ENCODE data around the gene NUSAP1. TPM values are rescaled to one million over a fixed set of nuclear protein-coding genes. Genes with fewer than 3 reads are reported as not detected.
A peak's percentile ranks its signal among the peaks of the same experiment; 100 is the strongest.
"Not testable (repeated sequence)": the region's sequence is repeated elsewhere in the genome, so short reads cannot be mapped to it uniquely, and the experiment has no call there.

NUSAP1 gene
- total and polyA plus RNA-seq, 3 experiments from 2014 or later: 2.7 to 106 (median 100) TPM

DNA sequence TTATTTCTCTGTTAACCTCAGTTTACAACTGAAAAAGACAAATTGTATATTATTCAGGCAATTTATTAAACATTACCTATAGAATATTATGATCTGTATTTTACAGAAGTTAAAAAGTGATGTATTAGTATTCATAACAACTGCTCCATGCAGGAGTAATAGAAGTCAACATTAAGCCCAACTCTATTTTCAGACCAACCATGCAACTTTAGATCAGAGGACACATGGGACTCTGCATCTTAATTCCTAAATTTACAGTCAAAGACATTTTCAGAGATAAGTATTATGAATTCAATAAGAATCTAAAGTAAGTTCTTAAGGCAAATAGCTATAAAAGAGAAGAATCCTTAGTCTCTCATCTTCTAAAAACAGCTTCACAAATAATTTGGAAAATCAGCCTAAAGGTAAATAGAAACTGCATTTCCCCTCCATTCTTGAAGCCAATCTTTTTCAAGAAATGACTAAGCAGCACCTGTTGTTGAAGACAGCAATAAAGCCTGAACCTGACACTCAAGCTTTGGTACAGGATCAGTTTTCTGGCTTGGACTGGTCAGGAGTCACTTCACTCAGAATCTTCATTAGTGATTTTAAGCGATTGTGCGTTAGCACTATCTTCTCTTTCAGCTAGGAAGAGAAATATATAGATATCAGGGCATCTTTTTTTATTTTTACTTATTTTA, 23.3 kb upstream of the NUSAP1 start:
- Mint-ChIP-seq H3K4me1 (peaks cover 1 to 4% (median 3%) of the 10 kb centered on the region in 3 donors), H3K9me3 (no peaks in the 10 kb centered on the region), H3K27me3 (no peaks in the 10 kb centered on the region), H3K27ac (no peak overlapping the region), H3K4me3 (no peak overlapping the region), H3K36me3 (peaks cover 0 to 40% (median 0%) of the 10 kb centered on the region in 3 donors)
- no peak overlapping the region for H3K4me3 ChIP-seq (ENCODE audit: low read length)
- H3K4me1 ChIP-seq (ENCODE audit: insufficient read depth, low read length): no peaks in the 10 kb centered on the region
- DNase-seq: no peak
- H3K27ac ChIP-seq (ENCODE audit: low read depth, low read length): no peak overlapping the region
- ChIA-PET POLR2A (no interaction called here), CTCF (no interaction called here)
- H3K27me3 ChIP-seq (ENCODE audit: insufficient read depth, low read length, poor library complexity, severe bottlenecking): no peaks in the 10 kb centered on the region
- no peaks in the 10 kb centered on the region for H3K36me3 ChIP-seq (ENCODE audit: insufficient read depth, low read length)
- no peaks in the 10 kb centered on the region for H3K9me3 ChIP-seq (ENCODE audit: low read length)

DNA sequence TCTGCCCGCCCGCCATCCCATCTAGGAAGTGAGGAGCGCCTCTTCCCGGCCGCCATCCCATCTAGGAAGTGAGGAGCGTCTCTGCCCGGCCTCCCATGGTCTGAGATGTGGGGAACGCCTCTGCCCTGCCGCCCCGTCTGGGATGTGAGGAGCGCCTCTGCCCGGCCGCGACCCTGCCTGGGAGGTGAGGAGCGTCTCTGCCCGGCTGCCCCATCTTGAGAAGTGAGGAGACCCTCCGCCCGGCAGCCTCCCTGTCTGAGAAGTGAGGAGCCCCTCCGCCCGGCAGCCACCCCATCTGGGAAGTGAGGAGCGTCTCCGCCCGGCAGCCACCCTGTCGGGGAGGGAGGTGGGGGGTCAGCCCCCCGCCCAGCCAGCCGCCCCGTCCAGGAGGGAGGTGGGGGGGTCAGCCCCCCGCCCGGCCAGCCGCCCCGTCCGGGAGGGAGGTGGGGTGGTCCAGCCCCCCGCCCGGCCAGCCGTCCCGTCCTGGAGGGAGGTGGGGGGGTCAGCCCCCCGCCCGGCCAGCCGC, 11.8 kb upstream of the NUSAP1 start:
- POLR2A ChIA-PET, H3K4me3 Mint-ChIP-seq: not testable (repeated sequence)

DNA sequence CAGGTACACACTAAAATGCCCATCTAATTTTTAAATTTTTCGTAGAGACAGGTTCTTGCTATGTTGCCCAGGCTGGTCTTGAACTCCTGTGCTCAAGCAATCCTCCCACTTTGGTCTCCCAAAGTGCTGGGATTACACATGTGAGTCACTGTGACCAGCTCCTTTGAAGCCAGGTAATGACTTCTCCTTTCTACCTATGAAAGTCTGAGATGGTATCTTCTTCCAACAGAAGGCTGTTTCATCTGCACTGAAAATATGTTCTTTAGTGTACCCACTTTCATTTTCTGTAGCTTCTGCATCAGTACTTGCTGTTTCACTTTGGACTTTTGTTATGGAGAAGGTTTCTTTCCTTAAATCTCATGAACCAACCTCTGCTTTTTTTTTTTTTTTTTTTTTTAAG, 9.1 kb upstream of the NUSAP1 start:
- H3K9me3 Mint-ChIP-seq: no peaks in the 10 kb centered on the region
- no peaks in the 10 kb centered on the region for H3K36me3 ChIP-seq (ENCODE audit: insufficient read depth, low read length)
- no peak overlapping the region for H3K4me3 ChIP-seq (ENCODE audit: low read length)
- ChIA-PET POLR2A (no interaction called here), CTCF (interaction anchor here (1.9 kb wide), 1 partner anchor 9 kb away, joined by 7 read pairs; the partner anchor contains the start of genes NUSAP1 and OIP5)
- no peak for DNase-seq
- no peak overlapping the region for H3K27ac ChIP-seq (ENCODE audit: low read depth, low read length)
- no peaks in the 10 kb centered on the region for H3K9me3 ChIP-seq (ENCODE audit: low read length)
- H3K27me3 ChIP-seq (ENCODE audit: insufficient read depth, low read length, poor library complexity, severe bottlenecking): no peaks in the 10 kb centered on the region
- peak overlapping the region in 2 of 8 donors; percentile 23 to 43 for H3K27ac Mint-ChIP-seq
- no peaks in the 10 kb centered on the region for H3K27me3 Mint-ChIP-seq
- peaks cover 0 to 12% (median 0%) of the 10 kb centered on the region in 3 donors for H3K4me1 Mint-ChIP-seq
- no peak overlapping the region for H3K4me3 Mint-ChIP-seq
- no peaks in the 10 kb centered on the region for H3K4me1 ChIP-seq (ENCODE audit: insufficient read depth, low read length)
- peaks cover 0 to 25% (median 0%) of the 10 kb centered on the region in 3 donors for H3K36me3 Mint-ChIP-seq

More for the DNA sequence above, 11.8 kb upstream of the NUSAP1 start:
- H3K9me3 Mint-ChIP-seq; H3K9me3 ChIP-seq (ENCODE audit: low read length); H3K27ac Mint-ChIP-seq; CTCF ChIA-PET; H3K4me1 Mint-ChIP-seq; H3K36me3 ChIP-seq (ENCODE audit: insufficient read depth, low read length); H3K4me1 ChIP-seq (ENCODE audit: insufficient read depth, low read length); H3K27ac ChIP-seq (ENCODE audit: low read depth, low read length); H3K27me3 ChIP-seq (ENCODE audit: insufficient read depth, low read length, poor library complexity, severe bottlenecking); H3K4me3 ChIP-seq (ENCODE audit: low read length); H3K27me3 Mint-ChIP-seq; DNase-seq: not testable (repeated sequence)
- H3K36me3 Mint-ChIP-seq: peaks cover 0 to 25% (median 0%) of the 10 kb centered on the region in 3 donors

DNA sequence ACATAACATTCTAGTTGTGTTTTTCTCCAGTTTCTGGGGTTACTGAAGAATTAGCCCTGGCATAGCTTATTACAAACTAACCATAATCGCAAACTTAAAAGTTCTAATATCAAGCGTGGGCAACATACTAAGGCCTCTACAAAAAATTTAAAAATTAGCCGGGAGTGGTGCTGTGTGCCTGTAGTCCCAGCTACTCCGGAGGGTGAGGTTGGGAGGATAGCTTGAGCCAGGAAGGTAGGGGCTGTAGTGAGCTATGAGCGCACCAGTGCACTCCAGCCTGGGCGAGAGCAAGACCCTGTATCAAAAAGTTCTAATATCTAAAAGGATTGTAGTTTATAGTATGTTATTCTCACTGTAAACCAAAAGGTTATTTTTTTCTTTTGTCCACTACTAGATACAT, 1.4 kb upstream of the NUSAP1 start:
- H3K4me3 ChIP-seq (ENCODE audit: low read length): no peak overlapping the region
- H3K27ac Mint-ChIP-seq: peak overlapping the region; percentile 64 to 96 (median 90)

DNA sequence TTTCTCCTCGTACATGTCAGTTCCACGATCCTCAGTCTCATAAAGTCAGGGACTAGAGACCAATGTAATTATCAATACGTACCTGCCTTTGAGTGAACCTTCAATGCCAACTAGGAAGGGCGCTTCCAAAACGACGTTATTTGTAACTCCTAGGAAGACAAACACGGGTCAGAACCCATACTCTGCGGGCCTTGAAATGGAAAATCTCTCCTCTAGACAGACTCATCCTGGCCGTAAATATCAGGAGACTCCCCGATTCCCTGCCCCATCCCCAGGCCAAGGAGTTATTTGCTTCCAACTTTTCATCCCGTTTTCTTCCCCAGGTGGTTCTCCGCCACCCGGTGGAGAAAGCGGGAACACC, 868 bp upstream of the NUSAP1 start:
- Mint-ChIP-seq H3K36me3 (peaks cover 0 to 22% (median 2%) of the 10 kb centered on the region in 3 donors), H3K27me3 (peaks cover 0 to 1% of the 10 kb centered on the region in 2 donors), H3K4me3 (peak overlapping the region; percentile 90 to 100 (median 99)), H3K27ac (peak overlapping the region; percentile 64 to 97 (median 92)), H3K9me3 (no peaks in the 10 kb centered on the region), H3K4me1 (peaks cover 24 to 55% (median 36%) of the 10 kb centered on the region in 3 donors)
- H3K9me3 ChIP-seq (ENCODE audit: low read length): no peaks in the 10 kb centered on the region
- peak overlapping the region; percentile 76 for H3K27ac ChIP-seq (ENCODE audit: low read depth, low read length)
- peaks cover 8% of the 10 kb centered on the region for H3K4me1 ChIP-seq (ENCODE audit: insufficient read depth, low read length)
- H3K4me3 ChIP-seq (ENCODE audit: low read length): peak overlapping the region; percentile 98
- no peaks in the 10 kb centered on the region for H3K27me3 ChIP-seq (ENCODE audit: insufficient read depth, low read length, poor library complexity, severe bottlenecking)
- ChIA-PET CTCF (interaction anchor here (0.7 to 2.0 kb wide), 5 partner anchors 8 to 437 kb away, joined by 4 to 9 read pairs (median 4); partner anchors contain the start of genes CHP1, EXD1 and VPS18), POLR2A (interaction anchor here (0.9 to 2.3 kb wide), 7 partner anchors 46 to 438 kb away, joined by 3 to 13 read pairs (median 4); partner anchors contain the start of genes CHP1, EXD1, INO80 and VPS18)
- no peaks in the 10 kb centered on the region for H3K36me3 ChIP-seq (ENCODE audit: insufficient read depth, low read length)
- no peak for DNase-seq

More for the DNA sequence above, 1.4 kb upstream of the NUSAP1 start:
- Histone ChIP-seq H3K36me3 (ENCODE audit: insufficient read depth, low read length) (no peaks in the 10 kb centered on the region), H3K27me3 (ENCODE audit: insufficient read depth, low read length, poor library complexity, severe bottlenecking) (no peaks in the 10 kb centered on the region), H3K9me3 (ENCODE audit: low read length) (no peaks in the 10 kb centered on the region), H3K4me1 (ENCODE audit: insufficient read depth, low read length) (peaks cover 8% of the 10 kb centered on the region), H3K27ac (ENCODE audit: low read depth, low read length) (no peak overlapping the region)
- Mint-ChIP-seq H3K27me3 (peaks cover 0 to 1% of the 10 kb centered on the region in 2 donors), H3K4me1 (peaks cover 22 to 55% (median 31%) of the 10 kb centered on the region in 3 donors), H3K36me3 (peaks cover 0 to 26% (median 2%) of the 10 kb centered on the region in 3 donors), H3K4me3 (peak overlapping the region; percentile 90 to 100 (median 99)), H3K9me3 (no peaks in the 10 kb centered on the region)
- ChIA-PET CTCF (interaction anchor here (0.7 to 1.3 kb wide), 2 partner anchors 100 to 171 kb away, joined by 3 to 4 read pairs; partner anchors contain the start of genes CHP1 and EXD1), POLR2A (interaction anchor here (2.3 kb wide), 1 partner anchor 48 kb away, joined by 13 read pairs; no protein-coding TSS in a partner anchor)
- DNase-seq: no peak

- Mint-ChIP-seq H3K9me3 (no peaks in the 10 kb centered on the region), H3K36me3 (peaks cover 0 to 19% (median 2%) of the 10 kb centered on the region in 3 donors), H3K4me1 (peaks cover 27 to 58% (median 44%) of the 10 kb centered on the region in 3 donors), H3K4me3 (peak overlapping the region; percentile 90 to 100 (median 99)), H3K27me3 (peaks cover 0 to 1% of the 10 kb centered on the region in 2 donors), H3K27ac (peak overlapping the region; percentile 64 to 97 (median 95))
- ChIA-PET CTCF (interaction anchor here (1.3 to 2.0 kb wide), 3 partner anchors 9 to 426 kb away, joined by 4 to 9 read pairs (median 7); partner anchors contain the start of genes CHP1 and EXD1), POLR2A (interaction anchor here (1.0 to 2.3 kb wide), 4 partner anchors 48 to 439 kb away, joined by 3 to 13 read pairs (median 8); partner anchors contain the start of genes CHP1, EXD1 and VPS18)
- H3K27me3 ChIP-seq (ENCODE audit: insufficient read depth, low read length, poor library complexity, severe bottlenecking): no peaks in the 10 kb centered on the region
- H3K36me3 ChIP-seq (ENCODE audit: insufficient read depth, low read length): no peaks in the 10 kb centered on the region
- no peaks in the 10 kb centered on the region for H3K9me3 ChIP-seq (ENCODE audit: low read length)
- H3K27ac ChIP-seq (ENCODE audit: low read depth, low read length): peak overlapping the region; percentile 76
- DNase-seq: peak in 1 of 5 donors; percentile 37
- peaks cover 8% of the 10 kb centered on the region for H3K4me1 ChIP-seq (ENCODE audit: insufficient read depth, low read length)
- H3K4me3 ChIP-seq (ENCODE audit: low read length): peak overlapping the region; percentile 98
Measured at GRCh38 chr15:41333026-41333562, 413 bp downstream of the NUSAP1 start.

DNA sequence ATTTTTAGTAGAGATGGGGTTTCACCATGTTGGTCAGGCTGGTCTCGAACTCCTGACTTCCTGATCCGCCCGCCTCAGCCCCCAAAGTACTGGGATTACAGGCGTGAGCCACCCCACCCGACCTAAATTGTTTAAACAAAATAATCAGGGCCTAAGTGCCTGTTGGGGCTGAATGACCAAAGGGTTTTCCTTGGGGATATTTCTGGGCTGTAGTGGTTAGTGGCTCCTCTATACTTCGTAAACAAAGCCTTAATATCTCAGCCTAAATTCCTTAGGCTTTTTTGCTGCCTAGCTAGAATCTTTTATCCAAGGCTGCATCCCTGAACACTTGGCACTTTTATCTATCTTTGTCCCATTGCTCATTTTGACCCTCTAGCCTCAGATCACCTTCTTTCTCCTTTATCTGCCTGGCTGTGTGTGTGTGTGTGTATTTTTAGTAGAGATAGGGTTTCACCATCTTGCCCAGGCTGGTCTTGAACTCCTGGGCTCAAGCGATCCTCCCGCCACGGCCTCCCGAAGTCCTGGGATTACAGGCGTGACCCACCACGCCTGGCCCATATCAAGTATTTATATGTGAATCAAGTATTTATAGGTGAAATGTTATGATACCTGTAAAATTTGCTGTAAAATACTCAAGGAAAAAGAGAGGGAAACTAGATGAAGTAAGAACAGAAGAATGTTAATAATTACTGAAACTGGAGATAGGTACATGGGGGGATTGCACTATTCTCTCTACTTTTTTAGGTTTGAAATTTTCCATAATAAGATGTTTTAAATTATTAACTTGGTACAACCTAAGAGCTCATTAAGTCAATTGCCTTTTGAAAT, 1.8 kb downstream of the NUSAP1 start:
- DNase-seq: no peak
- H3K9me3 ChIP-seq (ENCODE audit: low read length): no peaks in the 10 kb centered on the region
- CTCF ChIA-PET: no interaction called here
- H3K4me1 ChIP-seq (ENCODE audit: insufficient read depth, low read length): peaks cover 8% of the 10 kb centered on the region
- peak overlapping the region; percentile 51 for H3K27ac ChIP-seq (ENCODE audit: low read depth, low read length)
- Mint-ChIP-seq H3K4me3 (peak overlapping the region; percentile 80 to 100 (median 99)), H3K4me1 (peaks cover 27 to 50% (median 48%) of the 10 kb centered on the region in 3 donors), H3K27ac (peak overlapping the region in 6 of 8 donors; percentile 4 to 90 (median 61)), H3K9me3 (no peaks in the 10 kb centered on the region), H3K27me3 (peaks cover 0 to 1% of the 10 kb centered on the region in 2 donors), H3K36me3 (peaks cover 0 to 14% (median 3%) of the 10 kb centered on the region in 3 donors)
- POLR2A ChIA-PET: no interaction called here
- H3K4me3 ChIP-seq (ENCODE audit: low read length): peak overlapping the region; percentile 4
- no peaks in the 10 kb centered on the region for H3K27me3 ChIP-seq (ENCODE audit: insufficient read depth, low read length, poor library complexity, severe bottlenecking)
- H3K36me3 ChIP-seq (ENCODE audit: insufficient read depth, low read length): no peaks in the 10 kb centered on the region

Data from CD8-positive, alpha-beta memory T cell (primary cell).